DMS153 treated with DMSO at 0.1 percent for 48 hours (cell line): ENCODE results near the gene SAC3D1.

ENCODE experiments used
- DNase-seq: peaks from one replicate; lab custom pipeline; 2025; ENCODE audit not compliant: unreplicated experiment; lab: John Stamatoyannopoulos, UW

Gene SAC3D1

GRCh38 chr11:65059523-65059922, 18.5 kb downstream of the SAC3D1 start:
- no peak for DNase-seq

- DNase-seq: no peak
These were observed 19.2 kb downstream of the SAC3D1 start for GRCh38 chr11:65059959-65060824.

GRCh38 chr11:65060913-65061408, 20.0 kb downstream of the SAC3D1 start:
- no peak for DNase-seq

GRCh38 chr11:65063532-65063931, 22.5 kb downstream of the SAC3D1 start:
- DNase-seq: no peak

- no peak for DNase-seq
These were observed 23.8 kb downstream of the SAC3D1 start for GRCh38 chr11:65064847-65065240.

GRCh38 chr11:65065851-65066250, 24.8 kb downstream of the SAC3D1 start:
- no peak for DNase-seq

- no peak for DNase-seq
These were observed 25.3 kb downstream of the SAC3D1 start for GRCh38 chr11:65066315-65066714.

- peak; percentile 53 for DNase-seq
These were observed 25.8 kb downstream of the SAC3D1 start for GRCh38 chr11:65066805-65067291.

- no peak for DNase-seq
These were observed 26.4 kb downstream of the SAC3D1 start for GRCh38 chr11:65067446-65067845.

GRCh38 chr11:65069217-65069616, 28.2 kb downstream of the SAC3D1 start:
- DNase-seq: no peak

- DNase-seq: no peak
These were observed 31.1 kb downstream of the SAC3D1 start for GRCh38 chr11:65071907-65072630.

- no peak for DNase-seq
These were observed 31.6 kb downstream of the SAC3D1 start for GRCh38 chr11:65072631-65072966.

- no peak for DNase-seq
These were observed 36.4 kb downstream of the SAC3D1 start for GRCh38 chr11:65077451-65077850.

GRCh38 chr11:65078151-65078550, 37.1 kb downstream of the SAC3D1 start:
- peak; percentile 6 for DNase-seq

GRCh38 chr11:65078786-65079342, 37.9 kb downstream of the SAC3D1 start:
- DNase-seq: no peak

- no peak for DNase-seq
These were observed 42.3 kb downstream of the SAC3D1 start for GRCh38 chr11:65083134-65083833.

- DNase-seq: peak; percentile 91
These were observed 43.0 kb downstream of the SAC3D1 start, which contains the start of the genes CDCA5 and ZFPL1 for GRCh38 chr11:65083834-65084597. Gene CDCA5, minus strand, starts transcription at chr11:65084040. Its CDS starts 62 bp downstream, at chr11:65083978. Gene ZFPL1, plus strand, starts transcription at chr11:65084222. Its CDS starts 477 bp downstream, at chr11:65084699.

GRCh38 chr11:65084598-65085375, 43.8 kb downstream of the SAC3D1 start:
- no peak for DNase-seq

GRCh38 chr11:65085446-65085845, 44.4 kb downstream of the SAC3D1 start:
- no peak for DNase-seq
